ENCODE results near the gene OMA1.

Gene OMA1

DNA sequence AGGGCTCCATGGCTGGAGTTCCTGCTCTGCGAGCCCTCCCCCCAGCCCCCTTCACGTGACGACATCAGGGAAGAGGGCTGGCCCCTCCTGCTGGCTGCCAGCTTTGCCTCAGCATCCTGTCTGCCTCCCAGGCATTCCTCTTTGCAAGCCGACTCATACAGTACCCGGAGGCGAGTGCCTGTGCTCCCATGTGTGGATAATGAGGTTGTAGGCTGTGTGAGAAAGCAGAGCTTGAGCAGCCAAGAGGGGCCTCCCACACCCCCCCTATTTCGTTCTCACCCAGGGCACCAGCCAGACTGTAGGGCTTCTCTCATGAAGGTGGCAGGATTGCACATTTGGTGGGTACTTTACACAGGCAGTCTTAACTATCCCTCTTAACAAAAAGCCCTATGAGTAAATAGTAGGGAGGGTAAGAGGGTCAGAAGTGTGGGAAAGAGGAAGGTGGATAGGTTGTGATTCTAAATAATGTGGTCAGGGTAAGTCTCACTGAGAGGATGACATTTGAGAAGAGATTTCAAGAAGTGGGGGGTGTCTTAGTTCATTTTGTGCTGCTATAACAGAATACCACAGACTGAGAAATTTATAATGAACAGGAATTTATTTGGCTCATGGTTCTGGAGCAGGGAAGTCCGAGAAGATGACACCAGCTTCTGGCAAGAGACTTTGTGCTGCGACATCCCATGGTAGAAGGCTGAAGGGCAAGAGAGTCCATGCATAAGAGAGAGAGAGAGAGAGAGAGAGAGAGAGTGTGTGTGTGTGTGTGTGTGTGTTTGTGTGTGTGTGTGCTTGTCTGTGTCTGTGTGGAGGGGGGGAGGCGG is 113.5 kb downstream of the OMA1 start:
- peaks cover 4% of the 10 kb centered on the region for H3K9me3 Mint-ChIP-seq
- no peak for DNase-seq (ENCODE audit: low spot score in 2 of 2)
- H3K27me3 Mint-ChIP-seq, result no peaks in the 10 kb centered on the region
- peak; percentile 41 for ATAC-seq (ENCODE audit: low read depth)
- no peaks in the 10 kb centered on the region for H3K4me1 Mint-ChIP-seq
- H3K36me3 Mint-ChIP-seq, result peaks cover 16% of the 10 kb centered on the region
- no peak overlapping the region for H3K4me3 Mint-ChIP-seq
- no peak overlapping the region for H3K27ac Mint-ChIP-seq

DNA sequence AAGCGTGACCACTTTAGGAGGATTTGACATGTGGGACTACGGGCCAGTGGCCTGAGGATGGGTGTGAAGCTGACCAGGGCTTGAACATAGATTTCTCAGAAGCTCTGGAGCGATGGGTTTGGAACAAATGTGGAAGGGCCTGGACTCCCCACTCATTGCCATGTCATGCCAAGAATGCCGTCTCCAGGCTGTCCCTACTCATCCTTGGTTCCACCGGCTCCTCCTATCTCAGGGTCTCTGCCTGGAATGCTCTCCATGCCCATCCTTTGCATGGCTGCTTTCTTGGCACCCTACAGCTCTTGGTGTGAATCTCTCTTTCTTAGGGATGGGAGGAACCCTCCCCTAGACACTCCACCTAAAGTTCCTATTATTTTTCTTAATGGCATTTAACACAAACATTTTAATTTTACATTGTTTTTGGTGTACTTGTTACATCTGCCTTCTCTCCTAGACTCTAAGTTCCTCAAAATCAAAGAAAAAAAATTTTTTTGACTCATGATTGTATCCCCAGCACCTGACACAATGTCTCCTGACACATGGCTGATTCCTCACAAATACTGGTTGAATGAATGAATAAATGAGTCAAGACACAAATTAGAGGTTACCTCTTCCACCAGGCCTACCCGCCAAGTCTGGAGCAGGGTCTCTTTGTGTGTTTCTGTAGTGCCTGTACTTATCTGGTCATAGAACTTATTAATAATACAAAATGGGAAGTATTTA is 114.5 kb downstream of the OMA1 start:
- ATAC-seq (ENCODE audit: low read depth), result no peak
- DNase-seq (ENCODE audit: low spot score in 2 of 2), result no peak
- Mint-ChIP-seq H3K4me1 (no peaks in the 10 kb centered on the region), H3K9me3 (peaks cover 4% of the 10 kb centered on the region), H3K4me3 (no peak overlapping the region), H3K36me3 (peaks cover 17% of the 10 kb centered on the region), H3K27me3 (no peaks in the 10 kb centered on the region), H3K27ac (no peak overlapping the region)
